GM12878 (cell line): ENCODE measurements around the gene CEP83. TPM values are rescaled to one million over a fixed set of nuclear protein-coding genes. Genes with fewer than 3 reads are reported as not detected.

Experiments used
- BRCA1 ChIP-seq: IDR thresholded peaks from 2 replicates; pipeline ENCODE4 v1.6.1; 2011; ENCODE audit warnings: low read depth, low read length, improper control_type of control experiment
- CREM ChIP-seq: IDR thresholded peaks from 2 replicates; pipeline ENCODE4 v1.6.1; 2014; ENCODE audit warnings: antibody characterized with exemption, low read depth
- EZH2 ChIP-seq: IDR thresholded peaks from 2 replicates; pipeline ENCODE4 v1.6.1; 2012; ENCODE audit warnings: low read depth, mild to moderate bottlenecking, control low read depth, inconsistent platforms, low read length, borderline replicate concordance; ENCODE audit not compliant: control insufficient read depth
- FOXM1 ChIP-seq: IDR thresholded peaks from 2 replicates; pipeline ENCODE4 v1.6.1; 2012; ENCODE audit warnings: low read depth, mild to moderate bottlenecking, inconsistent platforms, low read length, moderate library complexity
- MTA3 ChIP-seq: IDR thresholded peaks from 2 replicates; pipeline ENCODE4 v1.6.1; 2012; ENCODE audit warnings: low read length, inconsistent platforms, borderline replicate concordance
- PAX5 ChIP-seq: IDR thresholded peaks from 2 replicates; pipeline ENCODE4 v1.6.1; 2011; ENCODE audit warnings: low read depth, low read length, borderline replicate concordance
- SMARCA5 ChIP-seq: fragments of 450-650 bp; IDR thresholded peaks from 2 replicates; pipeline ENCODE4 v1.6.1; 2017; ENCODE audit warnings: mild to moderate bottlenecking
- WRNIP1 ChIP-seq: IDR thresholded peaks from 2 replicates; pipeline ENCODE4 v1.6.1; 2011; ENCODE audit warnings: low read depth, low read length, improper control_type of control experiment, borderline replicate concordance
- polyA plus RNA-seq, 11 experiments: library from polyadenylated mRNA; depleted of rRNA in 4 of 11; unstranded in 6 of 11; stranded (reverse) in 5 of 11; fragments of >200 nt; fragmentation: Nextera tagmentation in 4 of 11; fragmentation: Illumina TruSeq in 1 of 11; extraction: Ambion mirVana in 4 of 11; extraction: Trizol in 1 of 11; gene quantifications; 1 replicate in 1 of 11; 2 replicates in 10 of 11; pipeline versions ENCODE4 v1.2.1 to v1.2.3, GENCODE V29; 2011 to 2016; ENCODE audit warnings: inconsistent platforms in 2 of 11, missing spikeins in 2 of 11, low read depth in 1 of 11
- total RNA-seq, 4 experiments: library from RNA; depleted of rRNA in 3 of 4; stranded (reverse); fragments of >200 nt in 3 of 4; fragmentation: Illumina TruSeq in 1 of 4; extraction: Trizol in 1 of 4; gene quantifications; 2 replicates each; pipeline versions ENCODE4 v1.2.1 to v1.2.3, GENCODE V29; 2013 to 2021
- TF ChIP-seq, protein P1 (sequence below): fragments of 450-650 bp; IDR thresholded peaks from 2 replicates; pipeline ENCODE4 v1.6.1; 2016; ENCODE audit warnings: mild to moderate bottlenecking, moderate library complexity, borderline replicate concordance
- TF ChIP-seq, protein P2 (sequence below): fragments of 450-650 bp; IDR thresholded peaks from 2 replicates; pipeline ENCODE4 v1.6.1; 2014; ENCODE audit warnings: mild to moderate bottlenecking
- TF ChIP-seq, protein P3 (sequence below): IDR thresholded peaks from 2 replicates; pipeline ENCODE4 v1.6.1; 2011; ENCODE audit warnings: low read depth, mild to moderate bottlenecking, low read length, moderate library complexity, borderline replicate concordance; ENCODE audit errors: extremely low read depth

CEP83 gene
- total and polyA plus RNA-seq, 10 of the 15 experiments (the other 5 are each of a cell fraction or from before 2014, with no cell fraction given) = 4.3 to 39.0 (median 22.5) TPM

DNA sequence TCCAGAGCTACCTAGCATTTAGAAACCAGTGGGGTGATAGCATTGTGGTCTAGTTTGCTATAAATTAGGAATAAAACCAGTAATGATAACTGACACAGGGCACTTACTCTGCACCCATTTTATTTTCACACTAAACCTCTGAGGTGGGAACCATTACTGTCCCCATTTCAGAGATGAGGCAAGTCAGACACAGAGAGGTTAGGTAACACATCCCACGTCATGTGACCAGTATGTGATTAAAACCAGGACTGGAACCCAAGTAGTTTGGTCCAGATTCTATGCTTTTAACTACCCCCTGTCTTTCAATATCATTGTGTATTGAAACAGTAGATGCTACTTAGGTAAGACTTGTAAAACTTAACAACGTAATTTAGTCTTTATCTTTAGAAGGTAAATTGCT is 201.1 kb downstream of the CEP83 start (continued):
- TF ChIP-seq, protein P1, sequence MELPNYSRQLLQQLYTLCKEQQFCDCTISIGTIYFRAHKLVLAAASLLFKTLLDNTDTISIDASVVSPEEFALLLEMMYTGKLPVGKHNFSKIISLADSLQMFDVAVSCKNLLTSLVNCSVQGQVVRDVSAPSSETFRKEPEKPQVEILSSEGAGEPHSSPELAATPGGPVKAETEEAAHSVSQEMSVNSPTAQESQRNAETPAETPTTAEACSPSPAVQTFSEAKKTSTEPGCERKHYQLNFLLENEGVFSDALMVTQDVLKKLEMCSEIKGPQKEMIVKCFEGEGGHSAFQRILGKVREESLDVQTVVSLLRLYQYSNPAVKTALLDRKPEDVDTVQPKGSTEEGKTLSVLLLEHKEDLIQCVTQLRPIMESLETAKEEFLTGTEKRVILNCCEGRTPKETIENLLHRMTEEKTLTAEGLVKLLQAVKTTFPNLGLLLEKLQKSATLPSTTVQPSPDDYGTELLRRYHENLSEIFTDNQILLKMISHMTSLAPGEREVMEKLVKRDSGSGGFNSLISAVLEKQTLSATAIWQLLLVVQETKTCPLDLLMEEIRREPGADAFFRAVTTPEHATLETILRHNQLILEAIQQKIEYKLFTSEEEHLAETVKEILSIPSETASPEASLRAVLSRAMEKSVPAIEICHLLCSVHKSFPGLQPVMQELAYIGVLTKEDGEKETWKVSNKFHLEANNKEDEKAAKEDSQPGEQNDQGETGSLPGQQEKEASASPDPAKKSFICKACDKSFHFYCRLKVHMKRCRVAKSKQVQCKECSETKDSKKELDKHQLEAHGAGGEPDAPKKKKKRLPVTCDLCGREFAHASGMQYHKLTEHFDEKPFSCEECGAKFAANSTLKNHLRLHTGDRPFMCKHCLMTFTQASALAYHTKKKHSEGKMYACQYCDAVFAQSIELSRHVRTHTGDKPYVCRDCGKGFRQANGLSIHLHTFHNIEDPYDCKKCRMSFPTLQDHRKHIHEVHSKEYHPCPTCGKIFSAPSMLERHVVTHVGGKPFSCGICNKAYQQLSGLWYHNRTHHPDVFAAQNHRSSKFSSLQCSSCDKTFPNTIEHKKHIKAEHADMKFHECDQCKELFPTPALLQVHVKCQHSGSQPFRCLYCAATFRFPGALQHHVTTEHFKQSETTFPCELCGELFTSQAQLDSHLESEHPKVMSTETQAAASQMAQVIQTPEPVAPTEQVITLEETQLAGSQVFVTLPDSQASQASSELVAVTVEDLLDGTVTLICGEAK = no peak
- TF ChIP-seq, protein P2, sequence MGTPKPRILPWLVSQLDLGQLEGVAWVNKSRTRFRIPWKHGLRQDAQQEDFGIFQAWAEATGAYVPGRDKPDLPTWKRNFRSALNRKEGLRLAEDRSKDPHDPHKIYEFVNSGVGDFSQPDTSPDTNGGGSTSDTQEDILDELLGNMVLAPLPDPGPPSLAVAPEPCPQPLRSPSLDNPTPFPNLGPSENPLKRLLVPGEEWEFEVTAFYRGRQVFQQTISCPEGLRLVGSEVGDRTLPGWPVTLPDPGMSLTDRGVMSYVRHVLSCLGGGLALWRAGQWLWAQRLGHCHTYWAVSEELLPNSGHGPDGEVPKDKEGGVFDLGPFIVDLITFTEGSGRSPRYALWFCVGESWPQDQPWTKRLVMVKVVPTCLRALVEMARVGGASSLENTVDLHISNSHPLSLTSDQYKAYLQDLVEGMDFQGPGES = no peak
- TF ChIP-seq PAX5 = no peak
- TF ChIP-seq BRCA1 = no peak
- no peak for TF ChIP-seq EZH2
- no peak for TF ChIP-seq WRNIP1
- peak; percentile 52; the same call in 1 of the 2 replicates for TF ChIP-seq CREM
- peak; percentile 92 for TF ChIP-seq SMARCA5
- TF ChIP-seq, protein P3, sequence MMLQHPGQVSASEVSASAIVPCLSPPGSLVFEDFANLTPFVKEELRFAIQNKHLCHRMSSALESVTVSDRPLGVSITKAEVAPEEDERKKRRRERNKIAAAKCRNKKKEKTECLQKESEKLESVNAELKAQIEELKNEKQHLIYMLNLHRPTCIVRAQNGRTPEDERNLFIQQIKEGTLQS = peak; percentile 39; the same call in 1 of the 2 replicates
- peak; percentile 66; the same call in 1 of the 2 replicates for TF ChIP-seq MTA3
- TF ChIP-seq FOXM1 = peak; percentile 7; the same call in 1 of the 2 replicates

Other genes with a start within 250 kb of the CEP83 start
- 12.4 and 14.2 TPM in 2 replicates for gene TMCC3, start 190.7 kb upstream of the CEP83 start, total RNA-seq (2014; rRNA removed)
- 12.4 and 12.5 TPM in 2 replicates for gene TMCC3, start 190.7 kb upstream of the CEP83 start, total RNA-seq (2014; rRNA removed; fragmentation: Illumina TruSeq; extraction: Trizol)
- gene TMCC3, start 190.7 kb upstream of the CEP83 start, total RNA-seq (2021) = 20.5 and 22.5 TPM in 2 replicates
- gene TMCC3, start 190.7 kb upstream of the CEP83 start, polyA plus RNA-seq (2011; rRNA removed) = 29.8 and 32.5 TPM in 2 replicates
- gene TMCC3, start 190.7 kb upstream of the CEP83 start, polyA plus RNA-seq (2014; fragmentation: Illumina TruSeq; extraction: Trizol) = 17.0 and 17.1 TPM in 2 replicates
- gene TMCC3, start 190.7 kb upstream of the CEP83 start, polyA plus RNA-seq (2014; fragmentation: Nextera tagmentation; extraction: Ambion mirVana) = 1 to 10 TPM; 5.8 to 6.5 TPM
- 11.1 and 12.7 TPM in 2 replicates for gene TMCC3, start 190.7 kb upstream of the CEP83 start, polyA plus RNA-seq (2014; rRNA removed)
- 10 to 100 TPM in 1 of 2 experiments, 1 to 10 TPM in 1; 9.0 to 13.2 TPM for gene TMCC3, start 190.7 kb upstream of the CEP83 start, polyA plus RNA-seq (2016; fragmentation: Nextera tagmentation; extraction: Ambion mirVana)